IPS DF 6.9 (cell line): Measurements from ENCODE around the gene PIWIL1.

Experiments used
- DNase-seq: peaks from one replicate; pipeline ENCODE4 v3.0.0-alpha.2; 2013; ENCODE audit warnings: low read depth, low spot score
- H3K27ac ChIP-seq: one replicate; pipeline ENCODE4 v1.5.1; 2013; ENCODE audit warnings: low read length, control low read depth
- H3K27me3 ChIP-seq: 2 replicates; pipeline ENCODE4 v1.6.1; 2013; ENCODE audit warnings: mild to moderate bottlenecking, low read length; ENCODE audit not compliant: control insufficient read depth, insufficient read depth
- H3K36me3 ChIP-seq: 2 replicates; pipeline ENCODE4 v1.6.1; 2013; ENCODE audit warnings: low read length; ENCODE audit not compliant: control insufficient read depth, insufficient read depth
- H3K4me1 ChIP-seq: 2 replicates; pipeline ENCODE4 v1.6.1; 2013; ENCODE audit warnings: low read length; ENCODE audit not compliant: control insufficient read depth, insufficient read depth
- H3K4me3 ChIP-seq: 2 replicates; pipeline ENCODE4 v1.5.1; 2013; ENCODE audit warnings: mild to moderate bottlenecking, low read length
- H3K9me3 ChIP-seq: 2 replicates; pipeline ENCODE4 v1.6.1; 2013; ENCODE audit warnings: low read length, inconsistent platforms; ENCODE audit not compliant: control insufficient read depth, insufficient read depth
- WGBS: extraction: QIAGEN DNeasy Blood & Tissue Kit; methylation state at CpG from one replicate; pipeline ENCODE4 v1.1.7; 2013; ENCODE audit warnings: mixed read lengths, missing lambda C conversion rate; ENCODE audit not compliant: insufficient read length, insufficient coverage; 5-methylcytosine and 5-hydroxymethylcytosine counted together

The PIWIL1 gene

GRCh38 chr12:130336723-130337487, 782 bp upstream of the PIWIL1 start:
- no peaks in the 10 kb centered on the region for H3K36me3 ChIP-seq
- no peaks in the 10 kb centered on the region; the same call in 1 of the 2 replicates for H3K4me1 ChIP-seq
- no CpG with 5 or more reads among the region's 33 CpGs for WGBS
- H3K9me3 ChIP-seq, result peaks cover 17% of the 10 kb centered on the region
- no peak overlapping the region for H3K27ac ChIP-seq
- DNase-seq, result no peak
- no peak overlapping the region for H3K4me3 ChIP-seq
- H3K27me3 ChIP-seq, result no peaks in the 10 kb centered on the region

- Histone ChIP-seq H3K4me3 (no peak overlapping the region), H3K4me1 (no peaks in the 10 kb centered on the region; the same call in 1 of the 2 replicates), H3K9me3 (peaks cover 14% of the 10 kb centered on the region), H3K36me3 (no peaks in the 10 kb centered on the region), H3K27me3 (no peaks in the 10 kb centered on the region), H3K27ac (no peak overlapping the region)
- WGBS, result no CpG with 5 or more reads among the region's 82 CpGs
- no peak for DNase-seq
Observed at GRCh38 chr12:130338794-130339601, 1.3 kb downstream of the PIWIL1 start.

- no peaks in the 10 kb centered on the region for H3K27me3 ChIP-seq
- no peak overlapping the region for H3K4me3 ChIP-seq
- peaks cover 12% of the 10 kb centered on the region for H3K9me3 ChIP-seq
- no peak overlapping the region for H3K27ac ChIP-seq
- H3K36me3 ChIP-seq, result no peaks in the 10 kb centered on the region
- no peak for DNase-seq
- no CpG with 5 or more reads among the region's 15 CpGs for WGBS
- no peaks in the 10 kb centered on the region; the same call in 1 of the 2 replicates for H3K4me1 ChIP-seq
Observed at GRCh38 chr12:130339951-130340350, 2.3 kb downstream of the PIWIL1 start.

DNA sequence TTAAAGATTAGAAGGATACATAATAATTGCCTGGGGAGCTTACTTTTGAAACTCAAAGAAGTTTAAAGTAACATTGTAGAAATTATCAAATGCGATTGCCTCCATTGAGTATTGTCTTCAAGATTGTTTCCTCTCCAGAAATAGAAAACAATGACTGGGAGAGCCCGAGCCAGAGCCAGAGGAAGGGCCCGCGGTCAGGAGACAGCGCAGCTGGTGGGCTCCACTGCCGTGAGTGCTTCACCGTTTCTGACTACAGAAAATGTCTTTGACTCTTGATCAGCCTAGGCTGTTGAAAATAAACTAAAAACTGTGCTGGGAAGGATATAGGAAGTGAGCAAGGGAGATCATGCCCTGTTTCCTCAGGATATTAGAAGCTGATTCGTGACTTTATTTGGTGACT, 4.8 kb downstream of the PIWIL1 start:
- no peaks in the 10 kb centered on the region for H3K27me3 ChIP-seq
- no peak overlapping the region for H3K27ac ChIP-seq
- DNase-seq, result no peak
- no peak overlapping the region for H3K4me3 ChIP-seq
- no peaks in the 10 kb centered on the region for H3K36me3 ChIP-seq
- H3K4me1 ChIP-seq, result no peaks in the 10 kb centered on the region; the same call in 1 of the 2 replicates
- H3K9me3 ChIP-seq, result peaks cover 10% of the 10 kb centered on the region
- WGBS, result no CpG with 5 or more reads among the region's 8 CpGs

DNA sequence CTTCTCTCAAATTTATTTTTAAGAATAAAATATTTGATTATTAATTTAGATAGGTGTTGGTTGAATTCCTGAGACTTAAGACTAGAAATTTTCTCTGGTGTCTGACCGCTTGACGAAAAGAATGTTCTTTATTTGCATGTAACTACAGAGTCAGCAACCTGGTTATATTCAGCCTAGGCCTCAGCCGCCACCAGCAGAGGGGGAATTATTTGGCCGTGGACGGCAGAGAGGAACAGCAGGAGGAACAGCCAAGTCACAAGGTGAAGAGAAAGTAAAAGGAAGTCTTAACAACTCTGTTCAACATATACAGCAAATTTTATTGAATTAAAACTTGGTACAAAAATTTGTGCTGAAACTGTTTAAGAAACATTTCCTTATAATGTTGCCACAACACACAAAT, 5.2 kb downstream of the PIWIL1 start:
- Histone ChIP-seq H3K27ac (no peak overlapping the region), H3K9me3 (peaks cover 11% of the 10 kb centered on the region), H3K27me3 (no peaks in the 10 kb centered on the region), H3K36me3 (no peaks in the 10 kb centered on the region), H3K4me3 (no peak overlapping the region), H3K4me1 (no peaks in the 10 kb centered on the region; the same call in 1 of the 2 replicates)
- no CpG with 5 or more reads among the region's 5 CpGs for WGBS
- DNase-seq, result no peak

GRCh38 chr12:130344529-130344928, 6.8 kb downstream of the PIWIL1 start:
- H3K36me3 ChIP-seq, result no peaks in the 10 kb centered on the region
- no peaks in the 10 kb centered on the region for H3K27me3 ChIP-seq
- no peak overlapping the region for H3K27ac ChIP-seq
- no peaks in the 10 kb centered on the region for H3K4me1 ChIP-seq
- no peak overlapping the region for H3K4me3 ChIP-seq
- peaks cover 11% of the 10 kb centered on the region for H3K9me3 ChIP-seq
- DNase-seq, result no peak

DNA sequence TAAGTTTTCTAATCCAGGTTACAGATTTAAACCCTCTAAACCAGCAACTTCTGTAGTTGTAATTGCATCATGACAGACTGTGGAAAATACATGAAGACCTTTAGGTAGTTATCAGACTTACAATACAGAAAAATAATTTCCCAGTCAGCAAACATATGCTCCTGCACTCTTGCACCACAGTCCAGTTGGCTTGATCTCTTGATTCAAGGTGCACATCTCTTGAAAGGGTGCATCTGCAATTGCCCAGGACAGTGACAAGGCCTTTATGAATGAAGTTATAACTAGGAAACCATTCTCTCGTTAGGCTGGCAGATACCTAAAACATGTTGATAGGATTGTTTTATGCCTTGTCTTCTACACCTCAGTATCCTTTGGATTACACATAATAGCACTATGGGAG, 7.6 kb downstream of the PIWIL1 start:
- Histone ChIP-seq H3K4me1 (no peaks in the 10 kb centered on the region), H3K4me3 (no peak overlapping the region), H3K27me3 (no peaks in the 10 kb centered on the region), H3K27ac (no peak overlapping the region), H3K9me3 (peaks cover 7% of the 10 kb centered on the region), H3K36me3 (no peaks in the 10 kb centered on the region)
- no peak for DNase-seq
- WGBS, result no CpG with 5 or more reads among the region's 1 CpG

DNA sequence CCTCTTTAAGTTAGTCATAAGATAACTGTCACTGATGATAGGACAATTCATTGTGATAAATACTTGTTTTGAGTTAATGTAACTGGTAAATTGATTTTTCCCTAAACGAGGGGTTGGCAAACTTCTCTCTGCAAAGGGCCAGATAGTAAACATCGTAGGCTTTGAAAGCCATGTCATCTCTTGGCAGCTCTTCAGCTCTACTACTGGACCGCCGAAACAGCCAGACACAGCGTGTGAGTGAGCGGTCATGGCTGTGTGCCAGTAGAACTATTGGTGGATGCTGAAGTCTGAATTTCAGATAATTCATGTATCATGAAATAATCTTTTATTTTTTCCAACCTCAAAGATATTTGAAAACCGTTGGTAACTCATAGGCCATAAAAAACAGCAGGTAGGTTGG, 9.9 kb downstream of the PIWIL1 start:
- Histone ChIP-seq H3K27ac (no peak overlapping the region), H3K4me3 (no peak overlapping the region), H3K36me3 (no peaks in the 10 kb centered on the region), H3K4me1 (no peaks in the 10 kb centered on the region), H3K9me3 (peaks cover 5% of the 10 kb centered on the region; the same call in 1 of the 2 replicates), H3K27me3 (no peaks in the 10 kb centered on the region)
- WGBS, result no CpG with 5 or more reads among the region's 7 CpGs
- no peak for DNase-seq

DNA sequence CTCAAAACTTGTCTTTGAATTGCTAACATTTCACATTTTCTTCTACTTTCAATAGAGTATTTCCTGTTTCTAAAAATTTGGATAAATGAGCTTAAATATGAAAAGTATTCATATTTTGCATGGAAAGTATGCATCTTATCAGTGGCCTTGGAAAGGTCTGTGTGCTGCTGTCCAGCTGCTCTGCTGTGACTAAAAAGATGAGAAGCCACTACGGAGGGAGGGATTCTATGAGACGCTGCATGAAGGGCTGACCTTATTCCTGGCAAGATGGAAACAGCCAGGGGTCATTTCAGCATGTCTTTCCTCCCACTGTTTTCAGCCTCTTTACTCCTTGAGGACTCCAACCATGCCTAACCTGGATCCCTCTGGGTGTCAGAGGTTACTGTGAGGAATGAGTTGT, 13.0 kb downstream of the PIWIL1 start:
- no peaks in the 10 kb centered on the region for H3K4me1 ChIP-seq
- H3K27ac ChIP-seq, result no peak overlapping the region
- no peaks in the 10 kb centered on the region for H3K27me3 ChIP-seq
- no peak for DNase-seq
- no peak overlapping the region for H3K4me3 ChIP-seq
- no peaks in the 10 kb centered on the region for H3K36me3 ChIP-seq
- H3K9me3 ChIP-seq, result peaks cover 3% of the 10 kb centered on the region; the same call in 1 of the 2 replicates
- no CpG with 5 or more reads among the region's 2 CpGs for WGBS

DNA sequence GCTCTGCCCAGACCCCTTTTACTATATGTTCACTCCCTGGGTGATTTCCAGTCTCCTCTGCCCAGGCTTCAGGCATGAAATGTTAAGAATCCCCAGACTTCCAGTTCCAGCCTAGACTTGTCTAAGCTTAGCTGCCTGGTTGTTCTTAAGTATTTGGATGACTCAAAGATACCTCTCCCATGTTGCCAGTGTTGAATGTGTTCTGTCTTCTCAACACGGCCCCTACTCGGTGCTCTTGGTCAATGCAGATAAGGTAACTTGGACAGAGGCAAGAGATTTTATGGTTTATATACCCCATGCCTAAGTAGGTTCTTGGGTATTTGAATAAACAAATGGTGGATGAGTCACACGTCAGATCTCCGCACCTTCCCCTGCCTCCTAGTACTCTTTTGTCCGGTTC, 13.6 kb downstream of the PIWIL1 start:
- Histone ChIP-seq H3K9me3 (peaks cover 3% of the 10 kb centered on the region; the same call in 1 of the 2 replicates), H3K27ac (no peak overlapping the region), H3K4me3 (no peak overlapping the region), H3K4me1 (no peaks in the 10 kb centered on the region), H3K36me3 (no peaks in the 10 kb centered on the region), H3K27me3 (no peaks in the 10 kb centered on the region)
- WGBS, result no CpG with 5 or more reads among the region's 5 CpGs
- no peak for DNase-seq
